ENCODE data around the gene GPX3.

The GPX3 gene, protein sequence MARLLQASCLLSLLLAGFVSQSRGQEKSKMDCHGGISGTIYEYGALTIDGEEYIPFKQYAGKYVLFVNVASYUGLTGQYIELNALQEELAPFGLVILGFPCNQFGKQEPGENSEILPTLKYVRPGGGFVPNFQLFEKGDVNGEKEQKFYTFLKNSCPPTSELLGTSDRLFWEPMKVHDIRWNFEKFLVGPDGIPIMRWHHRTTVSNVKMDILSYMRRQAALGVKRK

DNA sequence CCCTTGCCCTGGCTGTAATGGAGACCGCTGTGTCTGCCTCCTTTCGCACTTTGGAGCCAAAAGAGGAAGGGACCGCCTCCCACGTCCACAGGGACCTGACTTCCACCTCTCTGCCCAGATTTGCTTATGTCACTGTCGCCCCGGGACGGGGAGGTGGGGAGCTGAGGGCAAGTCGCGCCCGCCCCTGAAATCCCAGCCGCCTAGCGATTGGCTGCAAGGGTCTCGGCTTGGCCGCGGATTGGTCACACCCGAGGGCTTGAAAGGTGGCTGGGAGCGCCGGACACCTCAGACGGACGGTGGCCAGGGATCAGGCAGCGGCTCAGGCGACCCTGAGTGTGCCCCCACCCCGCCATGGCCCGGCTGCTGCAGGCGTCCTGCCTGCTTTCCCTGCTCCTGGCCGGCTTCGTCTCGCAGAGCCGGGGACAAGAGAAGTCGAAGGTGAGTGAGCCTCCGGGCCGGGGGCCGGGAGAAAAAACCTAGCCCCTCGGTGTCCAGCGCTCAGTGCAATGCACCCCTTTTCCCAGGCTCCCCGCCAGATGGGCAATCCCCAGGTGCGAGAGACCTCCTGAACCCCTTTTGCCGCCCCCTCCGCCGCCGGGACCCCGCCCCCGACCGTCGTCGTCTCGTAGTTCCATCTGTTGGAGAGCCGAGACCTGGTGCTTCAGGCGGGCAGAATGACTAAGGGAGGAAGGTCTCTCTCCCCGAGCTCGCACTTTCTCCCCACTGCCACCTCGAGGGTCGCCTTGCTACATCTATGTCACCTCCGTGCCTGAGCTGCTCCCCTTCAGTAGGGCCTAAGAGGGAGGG, at the start of gene GPX3:
Gene GPX3 (plus strand): TSS at position 288 of the 807 bp plus-strand sequence. CDS start 64 bp downstream, at position 352.
- H3K27me3 ChIP-seq (ENCODE audit: insufficient read depth, low read length) = no peaks in the 10 kb centered on the region
- no peak within 1 kb of the TSS for H3K27ac ChIP-seq (ENCODE audit: low read depth, low read length)
- H3K79me2 ChIP-seq (ENCODE audit: control insufficient read depth, insufficient read depth, low read length, unreplicated experiment) = no peaks in the 10 kb centered on the region
- peaks cover 43% of the 10 kb centered on the region for H3K4me1 ChIP-seq (ENCODE audit: control insufficient read depth, insufficient read depth, low read length, unreplicated experiment)
- peak within 1 kb of the TSS; percentile 73 for H3K4me3 ChIP-seq (ENCODE audit: low read depth, low read length)
- no peaks in the 10 kb centered on the region for H3K36me3 ChIP-seq (ENCODE audit: insufficient read depth, low read length)
- H2AFZ ChIP-seq (ENCODE audit: low read length, unreplicated experiment) = no peak within 1 kb of the TSS

DNA sequence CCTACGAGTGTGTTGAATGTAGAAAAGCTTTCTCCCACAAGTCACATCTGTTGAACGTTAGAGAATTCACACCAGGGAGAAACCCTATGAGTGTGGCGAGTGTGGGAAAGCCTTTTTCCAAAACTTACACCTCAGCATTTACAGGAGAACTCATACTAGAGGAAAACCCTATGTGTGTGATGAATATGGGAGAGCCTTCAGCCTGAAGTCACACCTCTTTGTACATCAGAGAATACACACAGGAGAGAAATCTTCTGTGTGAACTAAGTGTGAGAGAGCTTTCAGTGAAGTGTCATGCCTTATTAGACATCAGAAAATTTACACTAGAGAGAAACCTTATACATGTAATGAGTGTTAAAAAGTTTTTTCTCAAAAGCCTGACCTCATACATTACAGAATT, 41.8 kb upstream of the GPX3 start:
- Histone ChIP-seq H3K4me1 (ENCODE audit: control insufficient read depth, insufficient read depth, low read length, unreplicated experiment) (no peaks in the 10 kb centered on the region), H3K79me2 (ENCODE audit: control insufficient read depth, insufficient read depth, low read length, unreplicated experiment) (no peaks in the 10 kb centered on the region), H3K27ac (ENCODE audit: low read depth, low read length) (no peak overlapping the region), H3K27me3 (ENCODE audit: insufficient read depth, low read length) (peaks cover 4% of the 10 kb centered on the region), H3K36me3 (ENCODE audit: insufficient read depth, low read length) (no peaks in the 10 kb centered on the region), H3K4me3 (ENCODE audit: low read depth, low read length) (no peak overlapping the region), H2AFZ (ENCODE audit: low read length, unreplicated experiment) (no peak overlapping the region)

DNA sequence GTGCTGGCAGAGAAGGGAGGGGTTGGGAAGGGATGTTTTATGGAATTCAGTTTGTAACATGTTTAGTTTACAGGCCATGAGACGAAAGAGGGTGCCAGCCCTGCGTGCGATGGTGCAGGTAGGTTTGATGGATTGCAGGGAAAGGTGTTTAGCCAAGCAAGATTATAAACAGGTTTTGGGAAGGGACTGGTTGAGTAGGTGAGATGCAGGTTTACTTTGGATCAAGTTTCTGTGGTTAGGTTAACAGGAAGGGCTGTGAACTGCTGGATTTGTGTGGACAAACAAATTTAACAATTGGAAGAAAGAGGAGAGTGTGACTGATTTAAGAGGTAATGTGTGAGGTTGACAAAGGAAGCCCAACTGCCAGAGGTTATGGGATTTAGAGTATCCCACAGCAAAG, 32.6 kb upstream of the GPX3 start:
- Histone ChIP-seq H3K36me3 (ENCODE audit: insufficient read depth, low read length) (no peaks in the 10 kb centered on the region), H3K27ac (ENCODE audit: low read depth, low read length) (no peak overlapping the region), H3K4me3 (ENCODE audit: low read depth, low read length) (no peak overlapping the region), H3K27me3 (ENCODE audit: insufficient read depth, low read length) (peaks cover 10% of the 10 kb centered on the region; the same call in 1 of the 2 replicates), H2AFZ (ENCODE audit: low read length, unreplicated experiment) (no peak overlapping the region), H3K4me1 (ENCODE audit: control insufficient read depth, insufficient read depth, low read length, unreplicated experiment) (no peaks in the 10 kb centered on the region), H3K79me2 (ENCODE audit: control insufficient read depth, insufficient read depth, low read length, unreplicated experiment) (no peaks in the 10 kb centered on the region)

DNA sequence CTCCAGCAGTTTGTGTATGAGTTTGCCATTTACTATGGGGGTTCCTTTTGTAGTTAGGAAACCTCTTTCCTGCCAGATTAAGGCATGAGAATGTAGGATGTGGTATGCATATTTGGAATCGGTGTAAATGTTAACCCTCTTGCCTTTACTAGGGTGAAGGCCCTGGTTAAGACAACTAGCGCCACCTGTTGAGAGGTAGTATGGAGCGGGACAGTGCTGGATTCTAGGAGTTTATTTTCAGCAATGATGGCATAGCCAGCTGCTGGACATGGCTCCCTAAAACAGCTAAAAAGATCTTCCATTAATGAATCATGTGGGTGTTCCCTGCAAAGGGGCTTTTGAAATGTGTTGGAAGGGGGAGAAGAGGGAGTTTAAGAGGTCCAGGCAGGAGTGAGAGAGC, 30.7 kb upstream of the GPX3 start:
- no peak overlapping the region for H3K27ac ChIP-seq (ENCODE audit: low read depth, low read length)
- H3K79me2 ChIP-seq (ENCODE audit: control insufficient read depth, insufficient read depth, low read length, unreplicated experiment) = no peaks in the 10 kb centered on the region
- H2AFZ ChIP-seq (ENCODE audit: low read length, unreplicated experiment) = no peak overlapping the region
- no peak overlapping the region for H3K4me3 ChIP-seq (ENCODE audit: low read depth, low read length)
- H3K4me1 ChIP-seq (ENCODE audit: control insufficient read depth, insufficient read depth, low read length, unreplicated experiment) = no peaks in the 10 kb centered on the region
- H3K27me3 ChIP-seq (ENCODE audit: insufficient read depth, low read length) = peaks cover 6% of the 10 kb centered on the region; the same call in 1 of the 2 replicates
- H3K36me3 ChIP-seq (ENCODE audit: insufficient read depth, low read length) = no peaks in the 10 kb centered on the region

DNA sequence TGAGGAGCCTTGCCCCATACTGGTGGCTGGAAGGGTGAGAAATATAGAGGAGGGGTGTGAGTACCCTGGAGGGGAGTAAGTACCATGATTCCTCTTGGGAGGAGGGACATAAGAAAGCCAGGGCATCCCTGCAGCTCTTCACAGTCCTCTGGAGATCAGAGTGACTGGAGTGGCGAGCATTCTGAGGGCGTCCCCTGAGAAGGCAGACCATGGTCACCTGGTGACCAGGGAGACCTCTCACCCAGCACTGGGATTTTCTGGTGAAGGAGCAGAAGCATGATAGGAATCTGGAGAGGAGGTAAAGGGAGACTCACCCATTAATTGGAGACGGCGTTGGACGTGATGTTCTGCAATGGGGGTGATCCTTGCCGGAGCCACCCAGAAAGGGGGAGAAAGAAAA, 27.7 kb upstream of the GPX3 start:
- H3K27me3 ChIP-seq (ENCODE audit: insufficient read depth, low read length) = peaks cover 3% of the 10 kb centered on the region; the same call in 1 of the 2 replicates
- H3K79me2 ChIP-seq (ENCODE audit: control insufficient read depth, insufficient read depth, low read length, unreplicated experiment) = no peaks in the 10 kb centered on the region
- H3K4me3 ChIP-seq (ENCODE audit: low read depth, low read length) = no peak overlapping the region
- H3K4me1 ChIP-seq (ENCODE audit: control insufficient read depth, insufficient read depth, low read length, unreplicated experiment) = no peaks in the 10 kb centered on the region
- no peak overlapping the region for H3K27ac ChIP-seq (ENCODE audit: low read depth, low read length)
- H3K36me3 ChIP-seq (ENCODE audit: insufficient read depth, low read length) = no peaks in the 10 kb centered on the region
- no peak overlapping the region for H2AFZ ChIP-seq (ENCODE audit: low read length, unreplicated experiment)

DNA sequence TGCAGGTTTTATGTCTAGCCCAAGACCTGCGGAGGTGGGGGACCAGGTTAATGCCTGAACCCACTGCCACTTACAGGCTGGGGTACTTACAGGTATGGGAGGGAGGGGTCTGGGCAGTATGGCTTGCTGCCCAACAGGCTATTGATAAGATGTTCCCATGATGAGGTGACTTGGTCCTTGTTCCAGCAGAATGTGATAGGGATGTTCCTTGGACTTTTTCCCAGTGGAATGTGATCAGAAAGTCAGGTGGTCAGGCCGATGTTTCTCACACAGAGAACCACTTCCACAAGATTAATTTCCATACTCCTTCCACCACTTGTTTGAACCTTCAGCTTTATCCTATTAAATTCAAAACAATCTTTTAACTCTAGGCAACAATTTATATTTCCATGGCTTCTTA, 27.0 kb upstream of the GPX3 start:
- no peak overlapping the region for H3K4me3 ChIP-seq (ENCODE audit: low read depth, low read length)
- peaks cover 3% of the 10 kb centered on the region; the same call in 1 of the 2 replicates for H3K27me3 ChIP-seq (ENCODE audit: insufficient read depth, low read length)
- no peak overlapping the region for H2AFZ ChIP-seq (ENCODE audit: low read length, unreplicated experiment)
- H3K27ac ChIP-seq (ENCODE audit: low read depth, low read length) = no peak overlapping the region
- H3K36me3 ChIP-seq (ENCODE audit: insufficient read depth, low read length) = no peaks in the 10 kb centered on the region
- H3K79me2 ChIP-seq (ENCODE audit: control insufficient read depth, insufficient read depth, low read length, unreplicated experiment) = no peaks in the 10 kb centered on the region
- no peaks in the 10 kb centered on the region for H3K4me1 ChIP-seq (ENCODE audit: control insufficient read depth, insufficient read depth, low read length, unreplicated experiment)

DNA sequence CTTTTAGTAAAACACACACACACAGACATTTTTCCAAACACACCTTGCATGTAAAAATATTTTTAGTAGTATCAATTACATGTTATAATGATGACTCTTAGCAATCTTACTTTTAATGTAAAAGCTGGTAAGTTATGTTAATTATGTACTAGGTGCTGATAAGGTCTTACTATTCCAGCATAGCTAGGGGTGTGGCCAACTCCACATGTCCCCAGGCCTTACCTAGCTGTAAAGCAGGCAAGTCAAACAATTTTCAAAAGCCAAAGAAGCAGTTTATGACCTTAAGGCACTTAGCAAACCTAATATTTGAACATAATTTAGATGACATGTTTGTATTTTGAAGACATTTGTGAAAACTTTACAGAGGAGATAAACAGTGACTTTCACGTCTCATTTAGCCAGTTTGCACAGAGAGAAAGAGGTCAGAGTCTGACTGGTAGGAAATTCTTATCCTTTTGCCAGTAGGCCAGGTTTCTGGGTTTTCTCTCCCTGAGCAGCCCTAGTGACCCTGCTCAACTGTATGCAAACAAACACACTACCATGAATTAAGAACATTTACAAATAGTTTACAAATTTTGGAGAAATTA, 26.5 kb upstream of the GPX3 start:
- Histone ChIP-seq H3K27ac (ENCODE audit: low read depth, low read length) (no peak overlapping the region), H3K4me3 (ENCODE audit: low read depth, low read length) (no peak overlapping the region), H3K79me2 (ENCODE audit: control insufficient read depth, insufficient read depth, low read length, unreplicated experiment) (no peaks in the 10 kb centered on the region), H3K36me3 (ENCODE audit: insufficient read depth, low read length) (no peaks in the 10 kb centered on the region), H2AFZ (ENCODE audit: low read length, unreplicated experiment) (no peak overlapping the region), H3K27me3 (ENCODE audit: insufficient read depth, low read length) (peaks cover 3% of the 10 kb centered on the region; the same call in 1 of the 2 replicates), H3K4me1 (ENCODE audit: control insufficient read depth, insufficient read depth, low read length, unreplicated experiment) (no peaks in the 10 kb centered on the region)

DNA sequence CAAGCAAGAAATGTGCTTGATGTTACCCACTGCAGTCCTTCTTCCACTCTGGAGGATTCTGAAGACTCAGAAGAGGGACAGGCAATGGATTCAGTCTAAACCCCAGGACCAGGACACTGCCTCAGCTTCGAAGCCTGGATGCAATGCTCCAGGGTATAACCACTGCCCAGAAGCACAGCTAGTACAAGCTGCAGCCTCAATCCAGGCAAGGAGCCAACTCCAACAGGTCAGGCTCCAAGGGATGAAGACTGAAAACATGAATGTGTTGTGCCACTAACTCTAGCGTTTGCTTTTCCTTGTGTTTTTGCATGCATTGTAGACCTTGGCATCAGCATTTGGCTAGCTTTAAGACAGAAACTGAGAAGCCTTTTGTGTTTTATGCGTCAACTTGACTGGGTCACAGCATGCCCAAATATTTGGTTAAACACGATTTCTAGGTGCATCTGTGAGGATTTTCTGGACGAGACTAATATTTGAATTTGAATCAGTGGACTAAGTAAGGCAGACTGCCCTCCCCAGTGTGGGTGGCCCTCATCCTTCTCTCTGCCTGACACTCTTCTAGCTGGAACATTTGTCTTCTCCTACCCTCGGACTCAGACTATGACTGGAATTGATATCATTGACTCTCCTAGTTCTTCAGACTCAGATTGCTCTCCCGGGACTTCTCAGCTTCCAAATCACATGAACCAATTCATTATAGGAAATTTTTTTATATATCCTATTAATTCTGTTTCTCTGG, 20.5 kb upstream of the GPX3 start:
- Histone ChIP-seq H3K27me3 (ENCODE audit: insufficient read depth, low read length) (no peaks in the 10 kb centered on the region), H3K36me3 (ENCODE audit: insufficient read depth, low read length) (no peaks in the 10 kb centered on the region), H3K27ac (ENCODE audit: low read depth, low read length) (no peak overlapping the region), H3K79me2 (ENCODE audit: control insufficient read depth, insufficient read depth, low read length, unreplicated experiment) (no peaks in the 10 kb centered on the region), H3K4me3 (ENCODE audit: low read depth, low read length) (no peak overlapping the region), H3K4me1 (ENCODE audit: control insufficient read depth, insufficient read depth, low read length, unreplicated experiment) (no peaks in the 10 kb centered on the region), H2AFZ (ENCODE audit: low read length, unreplicated experiment) (no peak overlapping the region)

DNA sequence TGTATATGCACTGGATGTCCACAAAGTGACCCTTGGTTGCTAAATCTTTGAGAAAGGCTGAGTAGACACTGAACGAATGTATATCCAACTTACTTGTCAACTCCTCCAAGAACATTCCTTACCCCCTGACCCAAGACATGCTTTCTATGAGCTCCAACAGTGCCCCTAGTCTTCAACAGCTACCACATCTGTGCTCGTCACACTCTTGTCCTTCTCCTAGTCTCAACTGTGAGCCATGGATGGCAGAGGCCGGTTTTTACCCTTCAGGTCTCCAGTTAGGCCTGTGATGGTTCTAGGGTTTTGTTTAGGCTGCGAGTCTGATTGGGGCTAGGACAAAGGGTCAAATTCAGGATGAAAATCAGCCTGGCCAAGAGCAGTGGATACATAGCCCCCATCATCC, 19.0 kb upstream of the GPX3 start:
- Histone ChIP-seq H3K27ac (ENCODE audit: low read depth, low read length) (no peak overlapping the region), H3K79me2 (ENCODE audit: control insufficient read depth, insufficient read depth, low read length, unreplicated experiment) (no peaks in the 10 kb centered on the region), H3K36me3 (ENCODE audit: insufficient read depth, low read length) (no peaks in the 10 kb centered on the region), H3K27me3 (ENCODE audit: insufficient read depth, low read length) (no peaks in the 10 kb centered on the region), H2AFZ (ENCODE audit: low read length, unreplicated experiment) (no peak overlapping the region), H3K4me3 (ENCODE audit: low read depth, low read length) (no peak overlapping the region), H3K4me1 (ENCODE audit: control insufficient read depth, insufficient read depth, low read length, unreplicated experiment) (peaks cover 12% of the 10 kb centered on the region)

DNA sequence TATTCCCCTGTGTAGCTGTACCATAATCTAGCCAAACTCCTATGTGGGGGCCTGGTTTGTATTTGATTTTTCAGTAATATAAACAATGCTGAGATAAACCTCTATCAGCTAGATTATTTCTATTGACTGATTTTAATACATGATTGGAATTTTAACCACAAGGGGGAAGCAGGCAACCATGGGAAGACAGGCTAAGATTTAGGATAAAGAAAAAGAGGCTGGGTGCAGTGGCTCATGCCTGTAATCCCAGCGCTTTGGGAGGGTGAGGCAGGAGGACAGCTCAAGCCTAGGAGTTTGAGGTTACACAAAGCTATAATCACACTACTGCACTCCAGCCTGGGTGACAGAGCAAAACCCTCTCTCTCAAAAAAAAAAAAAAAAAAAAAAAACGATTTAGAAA, 18.1 kb upstream of the GPX3 start:
- H3K4me3 ChIP-seq (ENCODE audit: low read depth, low read length) = no peak overlapping the region
- H3K27me3 ChIP-seq (ENCODE audit: insufficient read depth, low read length) = no peaks in the 10 kb centered on the region
- H3K36me3 ChIP-seq (ENCODE audit: insufficient read depth, low read length) = no peaks in the 10 kb centered on the region
- H3K4me1 ChIP-seq (ENCODE audit: control insufficient read depth, insufficient read depth, low read length, unreplicated experiment) = peaks cover 16% of the 10 kb centered on the region
- no peak overlapping the region for H3K27ac ChIP-seq (ENCODE audit: low read depth, low read length)
- H2AFZ ChIP-seq (ENCODE audit: low read length, unreplicated experiment) = no peak overlapping the region
- H3K79me2 ChIP-seq (ENCODE audit: control insufficient read depth, insufficient read depth, low read length, unreplicated experiment) = no peaks in the 10 kb centered on the region

All from ACC112 (cell line).